HG02884 (cell line): ENCODE data around the gene IL5RA.

Experiments used
- ATAC-seq: cut with Tn5 transposase; IDR thresholded peaks from one replicate; pipeline ENCODE4 v1.9.1; 2021; ENCODE audit warnings: mild to moderate bottlenecking, moderate library complexity; ENCODE audit not compliant: unreplicated experiment

IL5RA gene

DNA sequence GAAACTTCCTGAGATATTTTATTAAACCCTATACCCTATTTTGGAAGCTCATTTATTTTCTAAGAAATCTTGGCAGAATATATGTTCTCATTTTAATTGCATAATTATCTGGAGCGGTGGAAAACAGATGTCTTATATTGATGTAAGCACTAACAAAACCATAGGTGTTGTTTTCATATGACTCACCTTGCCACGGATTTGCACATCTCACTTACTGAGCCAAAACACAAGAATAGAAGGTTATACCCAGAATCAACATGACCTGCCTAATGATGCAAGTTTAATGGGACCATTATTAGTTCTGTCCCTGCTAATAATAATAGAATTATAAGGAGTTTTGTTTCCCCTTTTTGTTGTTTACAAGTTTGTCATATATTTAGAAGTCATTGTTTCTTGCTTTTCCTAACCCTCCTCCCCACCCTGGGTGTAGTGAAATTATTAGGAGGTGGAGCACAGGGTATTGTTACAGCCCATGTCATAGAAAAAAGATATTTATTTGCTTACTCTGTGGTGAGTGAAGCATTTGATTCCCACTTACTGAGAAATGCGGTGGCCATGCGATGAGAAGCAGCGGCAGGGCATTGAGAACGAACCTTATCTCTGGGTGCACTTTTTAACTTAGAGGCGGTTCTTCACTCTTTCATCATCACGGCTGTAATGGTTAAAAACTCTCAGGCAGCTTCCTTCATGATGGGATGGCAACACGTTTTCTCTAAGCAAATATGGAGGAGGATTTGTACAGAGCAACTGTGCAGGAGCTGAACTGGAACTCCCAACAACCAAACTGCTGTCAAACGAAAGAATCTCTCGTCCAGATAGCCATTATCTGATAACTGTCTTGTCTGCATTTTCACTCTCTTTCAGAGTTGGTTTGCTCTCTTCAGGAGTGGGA is 521 bp downstream of the IL5RA start:
- ATAC-seq, result peak; percentile 80

- no peak for ATAC-seq
Observed at GRCh38 chr3:3107858-3108257, 2.3 kb downstream of the IL5RA start.

- no peak for ATAC-seq
Observed at GRCh38 chr3:3107181-3107580, 3.0 kb downstream of the IL5RA start.

- ATAC-seq, result no peak
Observed at GRCh38 chr3:3105815-3106214, 4.4 kb downstream of the IL5RA start.

- no peak for ATAC-seq
Observed at GRCh38 chr3:3105246-3105645, 4.9 kb downstream of the IL5RA start.

DNA sequence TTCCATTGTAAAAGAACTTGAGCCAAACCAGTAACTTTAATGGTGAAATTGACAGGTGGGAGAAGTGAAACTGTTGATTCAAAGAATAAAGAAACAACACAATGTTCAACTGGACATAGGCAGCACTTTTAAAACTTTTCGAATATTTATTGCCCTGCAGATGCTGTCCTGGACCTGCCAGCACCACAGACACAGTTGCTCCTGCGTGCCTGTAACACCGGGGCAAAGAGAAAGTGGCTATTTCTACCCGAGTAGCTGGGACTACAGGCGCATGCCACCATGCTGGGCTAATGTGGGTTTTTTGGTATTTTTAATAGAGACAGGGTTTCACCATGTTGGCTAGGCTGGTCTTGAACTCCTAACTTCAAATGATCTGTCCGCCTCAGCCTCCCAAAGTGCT is 7.4 kb downstream of the IL5RA start:
- ATAC-seq, result no peak

DNA sequence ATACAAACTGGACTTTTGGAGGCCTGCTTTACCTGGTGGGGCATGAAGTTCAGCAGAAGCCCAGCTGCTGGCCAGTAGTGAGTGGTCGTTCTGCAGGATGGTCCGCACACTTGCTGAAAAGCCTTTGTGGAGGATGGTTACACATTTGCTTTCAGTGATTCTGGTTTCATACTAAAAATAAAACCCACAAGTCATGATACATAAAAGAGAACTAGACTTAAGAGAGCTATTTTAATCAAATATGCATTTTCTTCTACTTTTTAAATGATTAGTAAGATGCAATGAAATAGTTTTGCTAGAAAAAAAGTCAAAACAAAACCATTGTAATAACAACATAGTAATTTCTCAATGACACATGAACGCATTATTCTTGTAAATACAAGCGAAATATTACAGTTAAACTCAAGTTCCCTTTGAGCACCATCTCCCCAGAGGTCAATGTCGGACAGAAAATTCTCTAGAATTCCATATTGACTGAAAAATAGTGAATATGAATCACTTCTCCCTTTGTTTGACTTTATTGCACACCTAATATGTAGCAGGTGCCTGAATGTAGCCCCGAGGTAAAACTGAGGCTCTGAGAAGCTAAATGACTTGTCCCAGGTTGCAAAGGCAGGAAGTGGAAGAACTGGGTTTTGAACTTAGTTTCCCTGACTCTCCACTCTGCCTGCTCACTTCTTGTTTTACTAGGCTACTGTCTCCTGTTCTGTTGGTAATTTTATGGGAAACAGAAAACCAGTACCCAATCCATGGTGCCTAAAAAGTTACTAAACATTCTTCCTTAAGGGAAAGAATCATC is 8.3 kb downstream of the IL5RA start:
- peak; percentile 67 for ATAC-seq

DNA sequence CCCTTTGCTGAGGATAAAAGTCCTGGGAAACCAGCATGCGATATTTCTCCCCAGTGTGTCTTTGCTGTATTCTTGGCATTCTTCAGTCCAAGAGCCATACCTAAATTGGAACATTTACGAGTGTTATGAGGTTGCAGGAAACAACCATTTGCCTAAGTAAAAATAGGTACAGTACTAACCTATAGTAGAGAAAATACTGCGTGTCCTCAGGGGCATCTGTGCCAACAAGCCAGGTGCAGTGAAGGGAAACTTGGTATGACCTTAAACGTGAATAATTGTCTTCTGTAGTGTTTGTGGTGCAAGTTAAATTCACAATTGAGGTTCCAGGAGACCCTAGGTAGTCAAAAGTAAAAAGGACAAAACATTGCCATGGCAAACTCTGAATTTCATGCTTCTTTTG is 12.2 kb downstream of the IL5RA start:
- no peak for ATAC-seq

GRCh38 chr3:3089017-3089416 is 21.2 kb downstream of the IL5RA start:
- ATAC-seq, result peak; percentile 95

DNA sequence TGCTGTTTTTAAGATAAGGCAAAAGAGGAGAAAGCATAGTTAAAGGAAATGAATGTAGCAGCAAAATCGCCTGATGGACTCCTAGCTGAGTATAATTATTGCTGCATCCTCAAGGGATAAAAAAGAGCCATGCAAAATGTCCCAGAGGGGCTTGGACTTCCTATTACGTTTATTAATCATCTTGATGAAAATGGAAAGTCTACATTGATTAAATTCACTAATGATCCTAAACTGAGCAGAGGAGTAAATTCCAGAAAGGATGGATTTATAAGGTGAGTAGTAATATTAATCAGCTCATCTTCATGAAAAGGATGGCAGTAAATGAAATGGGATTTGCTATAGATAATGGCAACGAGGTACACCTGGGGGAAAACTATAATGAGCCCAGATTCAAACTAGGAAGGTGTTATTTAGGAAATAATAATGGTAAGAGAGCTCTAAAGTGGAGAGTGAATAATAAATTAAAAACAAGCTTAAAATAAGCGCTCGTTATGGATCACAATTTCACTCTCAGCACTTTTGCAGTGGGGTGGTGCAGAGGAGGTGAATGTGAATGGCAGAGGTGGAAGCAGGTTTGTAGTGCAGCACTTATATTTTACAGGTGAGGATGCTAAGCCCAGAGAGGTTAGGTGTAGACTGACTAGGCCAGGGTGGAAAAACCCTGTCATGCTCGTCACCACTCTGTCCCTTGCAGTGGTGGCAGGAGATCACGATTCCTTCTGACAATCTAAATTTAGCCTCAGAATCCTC is 22.3 kb downstream of the IL5RA start:
- ATAC-seq, result no peak

DNA sequence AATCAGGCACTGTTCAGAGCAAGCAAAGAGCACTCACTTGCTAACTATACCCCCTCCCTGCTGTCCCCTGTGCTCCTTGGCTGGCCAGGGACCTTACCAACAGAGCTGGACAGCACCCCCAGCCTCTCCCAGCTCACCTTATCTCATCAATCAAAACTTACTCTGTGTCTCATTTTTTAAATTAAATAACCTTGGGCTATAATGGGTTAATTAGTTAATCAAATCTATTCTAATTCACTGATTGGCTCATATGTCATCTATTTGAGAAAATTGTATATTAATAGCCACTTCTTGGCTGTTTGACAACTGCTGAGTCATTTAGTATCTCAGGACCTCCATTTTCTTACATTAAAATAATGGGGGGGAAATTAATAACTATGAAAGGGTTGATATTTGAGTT is 22.9 kb downstream of the IL5RA start:
- ATAC-seq, result no peak

DNA sequence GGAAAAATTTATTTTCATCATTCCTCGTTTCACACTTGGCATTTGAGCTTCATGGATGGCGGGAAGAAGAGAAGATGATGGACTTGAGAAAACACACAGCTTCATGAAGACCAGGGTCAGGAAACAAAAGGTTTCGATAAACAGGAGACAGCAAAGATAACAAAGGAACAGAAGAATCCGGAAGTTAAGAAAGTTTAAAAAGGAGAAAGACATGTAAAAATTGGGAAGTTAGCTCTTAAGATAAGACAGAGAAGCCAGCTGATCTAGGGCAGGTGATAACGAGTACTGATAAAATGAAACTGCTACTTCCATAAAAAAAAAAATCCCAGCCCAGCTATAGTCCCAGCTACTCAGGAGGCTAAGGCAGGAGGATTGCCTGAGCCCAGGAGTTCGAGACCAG is 23.9 kb downstream of the IL5RA start:
- ATAC-seq, result no peak

GRCh38 chr3:3085782-3086181 is 24.4 kb downstream of the IL5RA start:
- no peak for ATAC-seq

DNA sequence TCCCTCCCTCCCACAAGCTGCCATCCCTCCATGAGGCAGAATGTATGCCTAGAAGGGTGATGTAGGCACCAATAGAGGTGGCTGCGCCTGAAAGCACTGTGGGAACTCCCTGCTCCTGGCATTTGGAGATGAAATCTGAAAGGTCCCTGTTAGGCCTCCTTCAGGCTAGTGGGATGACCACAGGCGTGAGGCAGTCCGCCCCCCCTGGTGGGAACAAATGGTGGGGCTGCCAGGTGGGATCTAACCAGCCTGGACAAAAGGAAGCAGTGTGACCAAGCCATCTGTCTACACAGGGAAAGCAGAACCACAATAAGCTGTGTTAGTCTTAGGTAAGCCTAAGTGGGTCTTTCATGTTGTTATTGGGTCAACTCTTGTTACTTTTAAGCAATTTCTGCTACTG is 25.3 kb downstream of the IL5RA start:
- ATAC-seq, result no peak

- peak; percentile 63 for ATAC-seq
Observed at GRCh38 chr3:3082234-3082924, 27.8 kb downstream of the IL5RA start.

DNA sequence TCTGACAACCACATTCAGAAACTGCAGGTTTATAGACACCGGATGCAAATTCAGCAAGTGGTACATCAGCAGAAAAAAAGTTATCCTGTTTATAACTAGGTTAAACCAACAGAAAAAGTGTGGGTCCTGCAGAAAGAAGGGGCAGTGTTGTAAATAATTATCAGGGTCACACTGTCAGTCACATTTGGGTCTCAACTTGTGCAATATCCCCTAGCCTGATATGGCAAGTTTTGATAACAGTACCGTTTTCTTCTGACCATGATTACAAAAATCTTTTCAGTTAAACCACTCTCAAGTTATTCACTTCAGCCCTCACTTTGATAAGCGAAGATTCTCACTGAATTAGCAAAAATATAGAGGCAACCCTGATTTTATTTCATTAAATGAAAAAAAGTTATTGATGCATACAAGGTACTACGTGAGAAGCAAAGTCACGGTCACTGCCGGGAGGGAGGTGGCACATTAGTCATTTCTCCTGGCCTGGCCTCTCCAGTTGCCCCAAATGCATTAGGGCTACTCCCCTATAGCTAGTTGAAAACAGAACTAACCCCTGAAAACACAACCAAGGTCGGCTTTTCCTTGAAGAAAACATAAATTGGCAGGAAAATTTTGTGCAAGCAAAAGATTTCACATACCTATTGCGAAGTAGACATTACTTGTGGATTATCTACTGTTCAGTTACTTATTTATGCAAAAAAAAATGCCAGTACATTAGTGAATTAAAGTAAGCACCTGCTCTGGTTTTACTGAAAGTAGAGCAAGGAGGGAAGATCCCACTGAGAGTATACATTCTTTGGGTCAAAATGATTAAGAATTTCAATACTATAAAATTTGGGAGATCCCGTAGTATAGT is 28.6 kb downstream of the IL5RA start:
- peak; percentile 44 for ATAC-seq

DNA sequence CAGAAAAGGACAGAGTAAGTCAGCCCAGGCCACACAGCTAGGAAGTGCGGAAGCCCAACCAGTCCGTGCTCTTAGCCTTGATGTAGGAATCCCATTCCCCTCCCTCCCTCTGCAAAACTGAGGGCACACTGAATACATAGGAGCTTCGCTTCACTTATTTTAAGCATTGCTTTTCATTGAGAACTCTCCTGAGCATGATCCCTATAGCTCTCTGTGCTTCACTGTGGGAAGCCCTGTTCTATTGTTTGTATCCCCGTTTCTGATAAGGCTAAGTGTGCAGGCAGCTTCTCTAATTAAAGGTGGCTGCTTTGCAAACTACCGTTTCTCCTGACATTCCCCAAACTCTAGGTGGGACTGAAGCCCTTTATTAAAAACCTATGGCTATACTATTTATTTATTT is 29.9 kb downstream of the IL5RA start:
- ATAC-seq, result no peak

DNA sequence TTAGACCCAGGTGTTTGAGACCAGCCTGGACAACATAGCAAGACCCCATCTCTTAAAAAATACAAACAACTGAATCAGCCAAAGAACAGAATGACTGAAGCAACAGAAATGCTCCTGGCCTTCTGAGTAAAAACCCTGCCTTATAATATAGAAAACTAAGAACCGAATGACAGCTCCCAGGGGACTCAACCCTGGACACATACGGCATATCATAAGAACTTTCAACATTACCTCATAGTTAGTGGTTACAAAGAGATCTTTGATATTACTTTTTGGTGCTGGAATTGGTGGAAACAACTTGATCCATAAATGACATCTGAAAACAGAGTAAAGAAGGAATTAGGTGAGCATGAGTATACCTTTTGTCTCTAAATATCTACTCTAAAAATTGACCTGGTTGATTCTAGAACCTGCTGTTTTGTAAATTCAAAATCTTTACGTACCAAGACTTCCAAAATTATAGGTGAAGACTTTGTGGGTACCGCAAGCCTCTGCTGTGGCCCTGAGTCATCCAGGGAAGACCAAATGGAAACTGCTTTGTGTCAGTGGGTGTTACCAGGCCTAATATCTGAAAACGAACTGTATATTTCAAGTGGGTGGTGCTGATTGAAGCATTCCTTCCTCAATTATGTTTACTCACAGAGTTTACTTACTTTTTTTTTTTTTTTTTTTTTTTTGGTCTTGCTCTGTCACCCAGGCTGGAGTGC is 35.5 kb downstream of the IL5RA start:
- peak; percentile 86 for ATAC-seq

DNA sequence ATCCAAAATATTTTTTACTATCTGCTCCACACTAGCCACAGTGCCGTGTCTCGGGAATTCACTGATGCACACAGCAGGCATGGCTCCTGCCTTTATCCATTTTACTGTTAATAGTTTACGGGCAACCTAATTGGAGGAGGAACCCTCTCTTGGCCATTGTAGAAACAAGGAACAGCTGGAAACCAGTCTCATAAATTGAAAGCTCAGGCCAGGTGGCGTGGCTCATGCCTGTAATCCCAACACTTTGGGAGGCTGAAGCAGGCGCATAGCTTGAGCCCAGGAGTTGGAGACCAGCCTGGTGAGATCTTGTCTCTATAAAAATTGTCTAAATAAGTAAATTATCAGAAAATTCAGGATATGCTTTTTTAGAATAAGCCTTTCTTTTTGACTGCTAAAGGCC is 39.0 kb downstream of the IL5RA start:
- ATAC-seq, result no peak
